HG03175 (cell line): ENCODE data around the gene CD2BP2.

Experiments used
- ATAC-seq: cut with Tn5 transposase; IDR thresholded peaks from one replicate; pipeline ENCODE4 v1.9.1; 2021; ENCODE audit warnings: mild to moderate bottlenecking, moderate library complexity; ENCODE audit not compliant: unreplicated experiment

Gene CD2BP2

GRCh38 chr16:30361180-30361579 is 6.1 kb upstream of the CD2BP2 start:
- ATAC-seq: no peak

GRCh38 chr16:30359871-30360170 is 4.7 kb upstream of the CD2BP2 start:
- no peak for ATAC-seq

GRCh38 chr16:30358990-30359870 is 4.1 kb upstream of the CD2BP2 start:
- no peak for ATAC-seq

GRCh38 chr16:30358577-30358936 is 3.4 kb upstream of the CD2BP2 start:
- ATAC-seq: no peak

- ATAC-seq: no peak
Measured at GRCh38 chr16:30357715-30358576, 2.8 kb upstream of the CD2BP2 start.

GRCh38 chr16:30357085-30357714 is 2.1 kb upstream of the CD2BP2 start:
- no peak for ATAC-seq

GRCh38 chr16:30356401-30357084 is 1.4 kb upstream of the CD2BP2 start:
- ATAC-seq: no peak

GRCh38 chr16:30355954-30356308 is 823 bp upstream of the CD2BP2 start:
- no peak for ATAC-seq

- peak; percentile 9 for ATAC-seq
Measured at GRCh38 chr16:30354423-30355143, 525 bp downstream of the CD2BP2 start.

GRCh38 chr16:30353438-30354129 is 1.5 kb downstream of the CD2BP2 start:
- no peak for ATAC-seq

GRCh38 chr16:30352488-30353401 is 2.4 kb downstream of the CD2BP2 start:
- no peak for ATAC-seq

- ATAC-seq: no peak
Measured at GRCh38 chr16:30351586-30352419, 3.3 kb downstream of the CD2BP2 start.

- ATAC-seq: no peak
Measured at GRCh38 chr16:30351001-30351441, 4.1 kb downstream of the CD2BP2 start.

GRCh38 chr16:30350134-30350871 is 4.8 kb downstream of the CD2BP2 start:
- peak; percentile 57 for ATAC-seq

GRCh38 chr16:30349675-30350074 is 5.4 kb downstream of the CD2BP2 start:
- peak; percentile 45 for ATAC-seq

- ATAC-seq: no peak
Measured at GRCh38 chr16:30348929-30349328, 6.2 kb downstream of the CD2BP2 start.

GRCh38 chr16:30348113-30348512 is 7.0 kb downstream of the CD2BP2 start:
- no peak for ATAC-seq
